ENCODE measurements around the gene HOXA9. TPM values are rescaled to one million over a fixed set of nuclear protein-coding genes. Genes with fewer than 3 reads are reported as not detected.

Gene HOXA9
- polyA plus RNA-seq, 4 donors: 92.9 to 122 (median 115) TPM

DNA sequence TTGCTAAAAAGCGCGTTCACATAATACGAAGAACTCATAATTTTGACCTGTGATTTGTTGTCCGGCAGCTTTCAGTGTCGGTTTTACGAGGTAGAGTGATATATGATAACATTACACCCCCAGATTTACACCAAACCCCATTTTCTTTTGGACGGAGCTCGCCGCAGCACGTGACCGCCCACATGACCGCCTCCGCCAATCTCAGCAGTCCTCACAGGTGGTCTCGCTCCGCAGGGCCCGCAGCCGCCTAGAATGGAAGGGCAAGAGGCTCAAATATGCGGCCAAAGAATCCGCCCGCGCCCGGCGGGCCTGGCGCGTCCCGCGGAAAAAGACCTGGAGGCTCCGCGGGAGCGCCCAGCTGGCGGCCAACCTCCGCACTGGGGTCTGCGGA is 8.8 kb downstream of the HOXA9 start, which contains the start of gene HOXA7:
TSS of gene HOXA7 (minus strand) at position 168 of the 391 bp plus-strand sequence. CDS start at position 38, 130 bp downstream.
- DNase-seq (ENCODE audit: low read depth in 4 of 4, low spot score in 3 of 4): peak; percentile 85 to 91 (median 90)

DNA sequence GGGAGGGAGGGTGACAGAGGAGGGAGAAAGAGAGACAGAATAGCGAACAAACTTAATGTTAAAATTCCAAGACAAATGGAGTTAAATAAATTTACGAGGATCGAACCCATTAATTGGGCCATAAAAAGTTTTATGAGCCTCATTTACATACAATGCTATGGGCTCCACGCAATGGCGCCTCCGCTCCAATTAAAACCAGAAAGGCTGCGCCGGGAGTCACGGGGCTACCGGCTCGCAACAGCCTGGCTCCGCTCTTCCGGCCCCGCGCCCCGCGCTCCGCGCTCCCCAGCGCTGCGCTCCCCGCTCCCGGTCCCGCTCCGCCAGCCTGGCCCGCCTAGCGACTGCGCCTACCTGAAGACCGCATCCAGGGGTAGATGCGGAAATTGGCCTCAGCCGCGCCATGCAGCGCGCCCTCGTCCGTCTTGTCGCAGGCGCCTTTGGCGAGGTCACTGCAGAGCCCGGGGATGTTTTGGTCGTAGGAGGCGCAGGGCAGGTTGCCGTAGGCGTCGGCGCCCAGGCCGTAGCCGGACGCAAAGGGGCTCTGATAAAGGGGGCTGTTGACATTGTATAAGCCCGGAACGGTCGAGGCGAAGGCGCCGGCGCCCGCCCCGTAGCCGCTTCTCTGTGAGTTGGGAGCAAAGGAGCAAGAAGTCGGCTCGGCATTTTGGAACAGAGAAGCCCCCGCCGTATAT is 9.4 kb downstream of the HOXA9 start:
- no peak for DNase-seq (ENCODE audit: low read depth in 4 of 4, low spot score in 3 of 4)

DNA sequence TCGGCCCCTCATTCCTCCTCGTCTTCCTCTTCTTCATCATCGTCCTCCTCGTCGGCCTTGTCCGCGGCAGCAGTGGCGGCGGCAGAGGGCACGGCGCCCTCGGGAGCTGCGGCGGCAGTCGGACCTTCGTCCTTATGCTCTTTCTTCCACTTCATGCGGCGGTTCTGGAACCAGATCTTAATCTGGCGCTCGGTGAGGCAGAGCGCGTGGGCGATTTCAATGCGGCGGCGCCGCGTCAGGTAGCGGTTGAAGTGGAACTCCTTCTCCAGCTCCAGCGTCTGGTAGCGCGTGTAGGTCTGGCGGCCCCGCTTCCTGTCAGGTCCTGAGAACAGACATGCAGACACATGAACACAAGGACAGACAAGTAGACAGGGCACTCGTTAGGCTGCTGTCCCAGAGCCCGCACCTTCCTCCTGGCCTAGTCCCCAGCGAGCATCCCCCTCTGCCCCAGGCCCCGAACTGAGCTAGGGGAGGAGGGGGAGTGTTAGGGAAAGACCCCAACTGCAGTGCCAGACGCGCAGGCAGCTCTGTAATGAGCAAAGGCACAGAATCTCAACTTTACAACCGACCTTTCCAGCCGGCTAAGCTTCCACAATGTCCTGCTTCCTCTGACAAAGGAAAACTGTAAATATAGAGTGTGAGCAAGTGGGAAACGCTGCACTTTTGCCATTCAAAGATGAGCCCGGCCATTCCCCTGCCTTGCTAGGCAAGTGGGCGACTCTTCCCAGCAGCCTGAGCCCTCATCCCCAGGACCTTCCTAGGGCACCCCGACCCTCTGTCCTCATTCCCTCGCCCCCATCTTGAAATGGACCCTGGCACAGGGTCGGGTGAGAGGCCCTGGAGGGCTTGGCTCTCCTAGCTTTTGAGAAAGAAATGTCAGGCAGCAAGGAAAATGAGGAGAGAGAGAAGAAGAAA is 10.2 kb downstream of the HOXA9 start:
- no peak for DNase-seq (ENCODE audit: low read depth in 4 of 4, low spot score in 3 of 4)

DNA sequence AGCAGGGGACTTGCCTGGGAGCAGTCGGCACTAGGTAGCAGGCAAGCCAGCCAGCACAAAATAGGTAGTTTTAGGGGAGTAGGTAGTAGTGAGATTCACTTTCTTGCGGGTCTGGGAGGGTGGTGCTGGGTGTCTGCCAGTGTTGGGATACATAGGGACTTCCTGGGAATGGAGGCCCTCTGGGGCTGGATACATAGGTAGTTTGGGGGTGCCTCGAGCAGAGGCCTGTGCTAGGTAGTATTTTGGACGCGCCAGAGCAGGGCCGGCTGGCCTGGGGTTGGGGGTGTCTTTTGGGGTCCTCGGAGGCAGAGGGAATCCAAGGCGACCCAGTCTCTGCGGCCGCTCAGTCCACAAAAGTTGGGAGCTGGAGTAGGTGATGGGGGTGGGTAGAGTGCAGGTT is 11.0 kb downstream of the HOXA9 start:
- DNase-seq (ENCODE audit: low read depth in 4 of 4, low spot score in 3 of 4): no peak

DNA sequence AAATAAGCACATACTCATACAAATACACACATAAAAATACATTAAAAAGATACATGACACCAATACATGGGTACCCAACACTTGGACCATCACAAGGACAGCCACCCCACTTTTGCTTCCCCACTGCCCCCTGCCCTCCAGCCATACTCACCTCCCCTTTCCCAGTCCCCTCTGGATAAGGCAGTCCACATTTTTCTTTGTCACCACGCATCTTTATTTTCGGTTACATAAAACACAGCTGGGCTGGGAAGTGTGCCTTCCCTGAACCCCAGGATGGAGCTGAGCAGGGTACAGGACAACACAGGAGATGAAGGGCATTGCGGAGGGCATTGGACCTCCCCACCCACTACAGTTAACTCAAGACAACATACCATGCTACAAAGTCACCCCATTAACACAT is 11.8 kb downstream of the HOXA9 start:
- no peak for DNase-seq (ENCODE audit: low read depth in 4 of 4, low spot score in 3 of 4)

DNA sequence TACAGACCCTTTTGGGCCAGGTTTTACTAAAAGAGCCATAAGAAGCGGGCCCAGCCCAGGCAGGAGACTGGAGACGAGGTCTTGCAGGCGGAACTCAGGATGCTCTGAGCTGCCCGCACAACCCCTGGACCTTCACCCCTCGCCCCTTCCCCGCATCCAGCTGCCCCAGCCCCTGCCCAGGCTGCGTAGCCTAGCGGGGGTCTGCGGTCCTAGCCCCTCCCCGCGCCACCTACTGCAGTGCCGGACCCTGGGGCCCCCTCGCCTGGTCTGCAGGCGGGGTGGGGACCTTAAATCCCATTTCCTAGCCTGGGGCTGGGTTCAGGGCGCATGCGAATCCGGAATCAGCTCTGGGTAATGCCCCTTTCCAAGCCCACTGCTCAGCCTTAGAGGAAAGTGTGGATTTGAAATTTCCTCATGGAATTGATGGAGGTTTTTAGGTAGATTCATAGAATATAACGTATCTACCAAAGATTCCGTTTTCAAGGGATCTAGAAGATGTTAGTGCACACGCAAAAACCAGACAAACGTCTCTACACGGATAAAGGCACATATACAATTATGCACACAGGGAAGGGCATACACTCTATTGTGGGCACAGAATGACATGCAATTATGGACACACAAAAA is 12.4 kb downstream of the HOXA9 start:
- DNase-seq (ENCODE audit: low read depth in 4 of 4, low spot score in 3 of 4): no peak

DNA sequence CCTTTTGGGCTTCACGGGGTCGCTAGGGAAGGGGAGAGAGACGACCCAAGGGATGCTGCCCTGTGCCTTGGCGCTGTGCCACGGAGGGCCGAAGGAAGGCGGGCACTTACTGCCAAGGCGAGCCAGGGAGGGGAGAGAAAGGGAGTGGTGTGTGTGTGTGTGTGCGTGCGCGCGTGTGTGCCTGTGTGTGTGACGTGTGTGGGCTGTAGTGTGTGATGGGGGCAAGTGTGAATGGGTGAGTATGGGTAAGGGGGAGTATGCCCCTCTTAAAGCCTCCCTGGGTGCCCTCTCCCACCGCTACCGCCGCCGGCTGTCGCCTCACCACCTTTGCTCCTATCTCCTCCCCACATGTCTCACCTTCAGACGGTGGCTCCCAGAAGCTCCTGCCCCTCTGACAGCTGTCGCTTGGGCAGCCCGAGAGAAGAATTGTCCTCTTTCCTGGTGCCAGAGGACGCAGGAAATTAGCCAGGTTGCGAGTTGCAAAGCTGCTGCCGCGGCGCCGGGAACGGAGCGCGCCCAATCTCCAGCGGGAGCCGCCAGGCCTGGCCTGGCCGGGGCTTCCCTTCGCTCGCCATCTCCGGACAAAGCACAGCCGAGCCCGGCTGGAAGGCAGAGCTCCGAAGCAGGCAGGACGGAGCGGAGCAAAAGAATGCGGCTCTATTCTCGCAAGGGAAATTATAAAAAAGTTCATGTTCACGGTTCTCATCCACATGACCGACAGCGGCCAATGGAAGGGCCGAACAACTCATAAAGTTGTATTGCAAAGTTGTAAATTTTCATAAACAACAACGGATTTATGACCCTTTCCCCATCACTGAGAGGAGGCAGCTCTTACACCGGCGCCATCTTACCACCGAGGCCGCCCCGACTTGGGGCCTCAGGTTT is 13.2 kb downstream of the HOXA9 start, which contains the start of gene HOXA3:
TSS of gene HOXA3 (minus strand) at position 653 of the 885 bp plus-strand sequence. CDS start 41,943 bp downstream, outside the sequence.
- DNase-seq (ENCODE audit: low read depth in 4 of 4, low spot score in 3 of 4): peak in 3 of 4 donors; percentile 83 to 91 (median 88)

DNA sequence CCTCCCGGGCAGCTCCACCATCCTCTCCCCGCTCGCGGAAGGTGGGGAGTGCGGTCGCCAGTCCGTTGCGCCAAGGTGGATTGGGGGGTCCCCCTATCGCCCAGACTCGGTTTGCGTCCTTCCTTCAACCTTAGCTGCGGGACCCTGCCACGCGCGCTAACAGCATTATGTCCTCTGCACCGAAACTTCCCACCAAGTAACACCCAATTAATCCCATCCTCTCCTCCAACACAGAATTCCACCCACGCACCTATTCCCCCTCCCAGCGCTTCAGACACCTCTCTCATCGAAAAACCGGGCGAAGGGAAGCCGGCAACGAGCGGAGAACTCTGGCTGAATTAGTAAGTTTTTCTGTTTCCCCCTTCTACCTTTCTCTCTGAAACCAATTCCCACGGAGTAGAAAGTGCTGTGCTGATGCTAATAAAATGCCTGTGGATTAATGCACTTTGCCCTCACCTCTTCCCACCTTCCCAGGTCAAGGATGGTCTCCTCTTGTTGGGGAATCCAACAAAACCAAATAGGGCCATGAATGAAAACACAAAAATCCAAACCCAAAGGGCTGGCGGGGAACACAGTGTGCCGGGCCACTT is 13.9 kb downstream of the HOXA9 start:
- DNase-seq (ENCODE audit: low read depth in 4 of 4, low spot score in 3 of 4): no peak

DNA sequence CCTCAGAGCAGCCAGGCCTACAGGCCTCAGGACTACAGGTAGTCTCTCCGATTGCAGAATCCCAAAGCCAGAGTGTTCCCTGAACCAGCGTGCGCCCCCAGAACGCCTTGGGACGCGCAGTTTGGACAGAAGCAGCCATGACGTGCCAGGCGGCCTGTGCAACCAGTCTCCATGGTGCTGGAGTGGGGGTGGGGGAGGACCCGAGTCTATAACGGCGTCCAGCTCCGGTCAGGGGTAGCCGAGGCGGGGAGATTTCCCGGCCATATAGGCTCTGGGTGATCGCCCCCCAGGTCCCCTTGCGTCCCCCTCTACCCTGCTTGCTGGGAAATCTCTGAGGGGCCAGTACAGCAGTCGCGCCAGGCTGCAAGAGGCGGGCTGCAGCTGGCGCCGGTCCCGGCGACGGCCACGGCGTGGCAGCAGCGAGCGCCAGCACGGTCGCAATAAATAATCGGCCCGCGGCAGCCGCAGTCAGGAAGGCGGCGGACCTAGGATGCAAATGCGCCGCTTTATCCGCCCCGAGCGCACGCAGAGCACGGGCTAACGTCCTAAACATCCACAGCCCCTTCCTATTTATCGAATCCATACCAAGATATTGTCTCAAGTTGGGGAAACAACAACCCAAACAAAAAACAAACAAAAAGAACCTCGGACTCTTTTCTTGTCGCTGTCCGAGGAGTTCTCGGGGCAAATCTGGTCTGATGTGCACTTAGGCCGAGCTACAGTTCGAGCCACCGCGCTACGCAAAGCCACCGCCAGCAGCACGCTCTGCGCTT is 14.6 kb downstream of the HOXA9 start:
- no peak for DNase-seq (ENCODE audit: low read depth in 4 of 4, low spot score in 3 of 4)

DNA sequence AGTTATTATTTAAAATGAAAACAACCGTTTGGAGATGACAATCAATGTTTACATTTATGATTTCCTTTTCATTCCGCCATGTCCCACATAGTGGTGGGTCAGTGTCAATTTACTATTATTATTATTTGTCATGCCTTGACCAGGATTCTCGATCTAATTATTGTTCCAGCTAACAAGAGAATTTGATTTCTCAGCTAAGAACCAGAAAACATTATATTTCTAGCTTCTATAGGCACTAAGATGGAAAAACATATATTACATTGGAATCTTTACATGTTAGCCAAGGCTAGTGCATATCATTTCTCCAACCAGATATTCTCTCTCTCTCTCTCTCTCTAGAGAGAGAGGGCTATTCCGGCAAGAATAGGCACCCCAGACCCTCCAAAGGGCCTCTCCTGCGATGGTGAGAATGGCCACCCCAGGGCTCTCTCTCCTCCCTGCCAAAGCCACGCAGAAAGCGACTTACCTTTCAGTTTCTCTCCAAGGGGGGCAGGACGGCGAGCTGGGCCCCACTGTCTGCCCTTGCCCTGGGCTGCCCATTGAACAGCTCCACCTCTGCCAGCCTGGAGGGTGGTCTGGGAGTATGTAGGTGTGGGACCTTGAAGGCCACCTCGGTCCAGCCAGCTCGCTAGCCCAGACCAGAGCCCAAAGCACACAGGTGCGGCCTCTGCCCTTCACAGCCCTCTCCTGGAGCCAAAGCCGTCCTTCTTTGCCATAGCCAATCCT is 15.3 kb downstream of the HOXA9 start:
- no peak for DNase-seq (ENCODE audit: low read depth in 4 of 4, low spot score in 3 of 4)

DNA sequence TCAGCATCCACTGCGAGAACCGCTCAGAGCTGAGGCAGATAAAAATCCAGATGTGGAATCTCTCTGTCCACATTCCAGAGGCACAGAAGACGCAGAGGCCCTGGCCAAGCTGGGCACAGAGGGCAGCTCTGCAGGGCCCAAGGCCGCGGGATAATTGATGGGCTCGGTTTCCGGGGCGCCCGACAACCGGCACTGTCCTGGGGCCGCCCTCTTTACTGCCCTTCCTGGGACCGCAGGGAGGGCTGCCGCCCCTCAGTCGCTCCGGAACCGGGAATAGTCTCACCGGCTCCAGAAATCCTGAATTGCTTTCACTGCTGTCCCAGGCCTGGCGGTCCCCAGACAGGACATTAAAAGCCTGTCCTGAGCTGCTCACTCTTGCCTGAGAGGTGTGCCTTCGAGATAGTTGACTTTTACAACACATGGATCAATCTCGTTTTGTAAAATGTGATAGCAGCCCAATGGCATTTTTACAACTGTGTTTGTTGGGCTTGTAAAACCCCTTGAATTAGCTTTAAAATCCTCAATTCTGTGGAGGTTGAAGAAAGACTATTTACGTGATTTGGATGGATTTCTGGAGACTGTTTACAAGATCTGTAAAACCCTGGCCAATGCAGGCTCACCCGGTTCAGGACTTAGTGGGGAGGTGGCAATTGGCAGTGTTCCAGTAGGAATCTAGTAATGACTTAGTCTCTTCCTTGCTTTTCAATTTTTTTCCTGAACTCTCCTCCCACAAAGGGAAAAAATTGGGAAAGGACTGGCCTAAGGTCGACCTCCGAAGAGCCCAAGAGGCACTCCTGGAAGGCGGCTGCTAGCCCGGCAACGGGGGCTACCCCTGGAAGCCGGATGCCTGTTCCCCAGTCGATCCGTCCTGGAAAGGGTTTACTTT is 16.3 kb downstream of the HOXA9 start:
- DNase-seq (ENCODE audit: low read depth in 4 of 4, low spot score in 3 of 4): no peak

DNA sequence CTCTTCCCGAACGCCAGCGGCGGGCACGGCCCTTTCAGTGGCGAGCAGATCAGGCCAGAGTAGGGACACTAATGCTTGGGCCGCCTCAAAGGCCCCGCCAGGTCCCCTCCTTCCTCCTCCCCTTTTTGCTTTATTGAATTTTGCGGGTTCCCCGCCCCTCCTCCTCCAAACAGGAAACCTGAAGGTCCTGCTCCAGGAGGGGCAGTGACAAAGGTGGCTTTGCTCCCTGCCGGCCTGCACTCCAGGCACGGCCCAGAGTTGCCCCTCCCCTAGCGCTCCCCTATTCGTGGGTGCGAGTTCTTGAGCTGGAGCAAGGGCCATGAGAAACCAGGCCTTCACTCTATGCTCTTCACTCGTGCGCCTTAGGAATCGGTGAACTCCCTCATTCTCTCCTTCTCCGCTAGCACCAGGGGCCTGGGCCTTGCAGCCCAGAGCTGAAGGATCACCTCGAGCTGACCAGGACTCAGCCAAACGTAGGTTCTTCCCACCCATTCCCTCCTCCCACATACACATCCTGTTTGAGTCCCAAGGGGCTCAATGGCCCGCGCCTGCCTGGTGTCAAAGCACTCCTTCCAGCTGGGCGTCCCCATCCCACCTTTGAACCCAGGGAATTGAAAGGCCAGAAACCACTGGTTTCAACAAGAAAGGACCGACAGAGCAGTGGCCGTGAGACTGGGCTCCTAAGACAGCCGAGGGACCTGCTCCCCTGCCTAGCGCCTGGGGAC is 17.1 kb downstream of the HOXA9 start:
- no peak for DNase-seq (ENCODE audit: low read depth in 4 of 4, low spot score in 3 of 4)

DNA sequence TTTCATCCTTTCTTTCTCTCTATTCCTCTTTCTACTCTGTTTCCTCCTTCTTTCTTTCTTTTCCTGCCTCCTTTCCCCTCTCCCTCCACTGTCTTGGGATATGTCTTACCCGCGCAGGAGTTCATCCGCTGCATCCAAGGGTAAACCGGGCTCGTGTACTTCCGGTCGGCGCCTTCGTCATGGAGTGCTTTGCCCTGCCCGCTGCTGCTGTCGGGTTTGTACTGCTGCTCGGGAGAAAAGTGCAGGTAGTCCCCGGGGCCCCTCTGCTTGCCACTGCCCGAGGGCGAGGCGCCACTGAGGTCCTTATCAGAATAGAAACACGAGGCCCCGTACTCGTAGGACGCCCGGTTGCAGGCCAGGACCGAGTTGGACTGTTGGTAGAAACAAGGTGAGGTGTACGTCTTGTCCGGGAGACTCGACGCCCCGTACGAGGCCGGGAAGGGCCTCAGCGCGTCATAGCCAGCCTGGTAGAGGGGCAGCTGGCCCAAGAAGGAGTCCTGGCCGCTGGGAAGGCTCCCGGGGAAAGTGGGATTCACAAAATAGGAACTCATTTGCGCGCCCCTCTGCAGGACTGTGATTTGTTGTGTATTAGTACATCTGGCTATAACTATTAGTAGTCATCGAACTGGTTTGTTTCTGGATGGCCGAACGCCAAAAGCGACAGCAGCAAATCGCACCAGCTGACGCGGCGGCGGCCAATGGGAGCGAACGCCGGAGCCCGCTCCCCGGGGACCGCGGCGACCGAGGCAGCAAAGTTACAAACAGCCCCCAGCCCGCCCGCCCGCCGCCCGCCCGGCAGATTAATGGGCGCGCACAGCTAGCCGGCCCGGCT is 17.9 kb downstream of the HOXA9 start, which contains the start of gene HOXA6:
TSS of gene HOXA6 (minus strand) at position 576 of the 832 bp plus-strand sequence. CDS start at position 551, 25 bp downstream.
- DNase-seq (ENCODE audit: low read depth in 4 of 4, low spot score in 3 of 4): no peak

DNA sequence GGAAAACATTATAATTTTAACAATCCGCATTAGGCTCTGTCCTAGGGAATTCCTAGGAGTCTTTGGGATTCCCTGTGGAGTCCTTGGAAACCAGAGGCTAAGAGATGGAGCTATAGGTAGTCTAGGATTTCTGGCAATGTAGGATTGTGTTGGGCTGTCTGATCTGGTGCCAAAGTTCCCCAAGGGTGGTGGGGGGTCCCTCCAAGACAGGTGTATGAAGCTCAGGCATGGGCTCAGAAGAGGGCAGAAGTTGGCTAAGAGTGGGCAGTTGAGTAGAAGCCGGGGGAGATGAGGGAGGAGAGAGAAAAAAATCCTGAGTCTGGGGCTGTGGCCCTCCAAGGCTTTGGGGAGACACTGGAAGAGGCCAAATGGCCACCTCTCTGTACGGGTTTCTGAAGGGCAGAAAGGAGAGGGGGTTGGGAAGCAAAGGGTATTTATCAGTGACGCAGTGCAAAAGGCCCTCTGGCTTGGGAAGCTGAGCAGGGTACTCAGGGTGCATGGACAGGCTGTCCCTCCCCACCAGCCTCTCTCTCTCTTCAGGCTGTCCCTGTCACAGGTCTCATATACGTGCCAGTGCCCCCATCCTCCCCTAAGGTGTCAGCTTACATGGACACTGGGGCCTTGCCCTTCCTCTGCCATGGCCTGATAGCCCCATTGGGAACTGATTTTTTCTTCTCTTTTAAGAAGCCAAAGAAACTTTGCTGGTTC is 18.7 kb downstream of the HOXA9 start:
- DNase-seq (ENCODE audit: low read depth in 4 of 4, low spot score in 3 of 4): no peak

DNA sequence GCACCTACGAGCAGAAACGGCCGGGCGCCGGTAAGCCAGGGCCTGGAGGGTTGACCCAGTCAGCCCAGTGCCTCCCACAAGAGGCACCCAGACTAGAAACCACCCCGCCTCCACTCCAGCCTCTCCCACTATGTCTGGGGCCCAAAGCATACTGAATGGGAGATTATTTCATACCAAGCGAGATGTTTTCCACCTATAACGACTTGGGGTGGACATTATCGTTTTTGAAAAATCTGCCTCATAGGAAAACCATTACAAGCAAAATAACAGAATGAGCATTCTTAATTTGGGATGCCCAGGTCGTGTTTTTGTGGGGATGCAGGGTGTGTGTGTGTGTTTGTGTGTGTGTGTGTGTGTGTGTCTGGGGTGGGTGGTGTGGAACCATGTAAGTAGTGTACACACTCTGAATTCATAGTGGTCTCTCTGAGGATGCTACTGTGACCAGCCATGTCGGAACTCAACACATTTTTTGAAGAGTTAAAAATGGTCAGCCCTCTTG is 19.4 kb downstream of the HOXA9 start:
- no peak for DNase-seq (ENCODE audit: low read depth in 4 of 4, low spot score in 3 of 4)

Measured in right renal pelvis (tissue), 4 donors.